ENCODE results near the gene FARS2. TPM values are rescaled to one million over a fixed set of nuclear protein-coding genes. Genes with fewer than 3 reads are reported as not detected.

Gene FARS2
- total and polyA plus RNA-seq, 2 of the 13 experiments (the other 11 are each of a cell fraction or from before 2014, with no cell fraction given) = 15.4 to 26.0 TPM

DNA sequence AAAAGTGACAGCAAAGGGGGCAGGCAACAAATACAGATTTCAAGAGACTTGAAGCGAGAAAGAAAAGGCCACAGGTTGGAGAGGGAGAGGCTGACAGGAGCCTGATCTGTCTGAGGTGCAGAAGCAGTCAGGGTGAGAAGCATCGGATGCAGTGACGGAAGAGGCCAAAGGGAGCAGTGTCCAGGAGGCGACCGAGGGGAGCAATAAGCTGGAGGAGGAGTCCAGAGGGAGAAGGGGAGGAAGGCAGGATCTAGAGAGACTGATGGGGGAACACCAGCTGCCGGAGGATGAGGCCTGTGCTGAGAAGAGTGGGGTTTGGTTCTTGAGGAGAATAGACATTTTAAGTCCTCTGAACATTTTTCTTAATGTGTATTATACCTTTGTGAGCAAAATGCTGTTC lies 23.8 kb downstream of the FARS2 start (continued):
- TF ChIP-seq, protein P1, sequence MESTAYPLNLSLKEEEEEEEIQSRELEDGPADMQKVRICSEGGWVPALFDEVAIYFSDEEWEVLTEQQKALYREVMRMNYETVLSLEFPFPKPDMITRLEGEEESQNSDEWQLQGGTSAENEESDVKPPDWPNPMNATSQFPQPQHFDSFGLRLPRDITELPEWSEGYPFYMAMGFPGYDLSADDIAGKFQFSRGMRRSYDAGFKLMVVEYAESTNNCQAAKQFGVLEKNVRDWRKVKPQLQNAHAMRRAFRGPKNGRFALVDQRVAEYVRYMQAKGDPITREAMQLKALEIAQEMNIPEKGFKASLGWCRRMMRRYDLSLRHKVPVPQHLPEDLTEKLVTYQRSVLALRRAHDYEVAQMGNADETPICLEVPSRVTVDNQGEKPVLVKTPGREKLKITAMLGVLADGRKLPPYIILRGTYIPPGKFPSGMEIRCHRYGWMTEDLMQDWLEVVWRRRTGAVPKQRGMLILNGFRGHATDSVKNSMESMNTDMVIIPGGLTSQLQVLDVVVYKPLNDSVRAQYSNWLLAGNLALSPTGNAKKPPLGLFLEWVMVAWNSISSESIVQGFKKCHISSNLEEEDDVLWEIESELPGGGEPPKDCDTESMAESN (CRISPR knock-in tag; conservative IDR thresholded peaks at IDR 0.05) = no peak
- TF ChIP-seq, protein P2, sequence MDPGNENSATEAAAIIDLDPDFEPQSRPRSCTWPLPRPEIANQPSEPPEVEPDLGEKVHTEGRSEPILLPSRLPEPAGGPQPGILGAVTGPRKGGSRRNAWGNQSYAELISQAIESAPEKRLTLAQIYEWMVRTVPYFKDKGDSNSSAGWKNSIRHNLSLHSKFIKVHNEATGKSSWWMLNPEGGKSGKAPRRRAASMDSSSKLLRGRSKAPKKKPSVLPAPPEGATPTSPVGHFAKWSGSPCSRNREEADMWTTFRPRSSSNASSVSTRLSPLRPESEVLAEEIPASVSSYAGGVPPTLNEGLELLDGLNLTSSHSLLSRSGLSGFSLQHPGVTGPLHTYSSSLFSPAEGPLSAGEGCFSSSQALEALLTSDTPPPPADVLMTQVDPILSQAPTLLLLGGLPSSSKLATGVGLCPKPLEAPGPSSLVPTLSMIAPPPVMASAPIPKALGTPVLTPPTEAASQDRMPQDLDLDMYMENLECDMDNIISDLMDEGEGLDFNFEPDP (CRISPR knock-in tag; conservative IDR thresholded peaks at IDR 0.05) = no peak
- TF ChIP-seq SP5 (CRISPR knock-in tag; IDR thresholded peaks at IDR 0.05; ENCODE audit: borderline replicate concordance, low read depth) (no peak), REL (CRISPR knock-in tag; conservative IDR thresholded peaks at IDR 0.05) (no peak), ZNF768 (CRISPR knock-in tag; IDR thresholded peaks at IDR 0.05) (no peak), KDM1A (CRISPR knock-in tag; IDR thresholded peaks at IDR 0.05) (no peak), SIN3A (IDR thresholded peaks at IDR 0.05; ENCODE audit: borderline replicate concordance, low read depth, low read length) (no peak), KAT2B (IDR thresholded peaks at IDR 0.05; ENCODE audit: borderline replicate concordance, low read depth, low read length) (no peak), ZNF292 (CRISPR knock-in tag; IDR thresholded peaks at IDR 0.05; ENCODE audit: borderline replicate concordance, low read depth) (no peak), KAT8 (CRISPR knock-in tag; IDR thresholded peaks at IDR 0.05) (no peak)
- TF ChIP-seq, protein P3, sequence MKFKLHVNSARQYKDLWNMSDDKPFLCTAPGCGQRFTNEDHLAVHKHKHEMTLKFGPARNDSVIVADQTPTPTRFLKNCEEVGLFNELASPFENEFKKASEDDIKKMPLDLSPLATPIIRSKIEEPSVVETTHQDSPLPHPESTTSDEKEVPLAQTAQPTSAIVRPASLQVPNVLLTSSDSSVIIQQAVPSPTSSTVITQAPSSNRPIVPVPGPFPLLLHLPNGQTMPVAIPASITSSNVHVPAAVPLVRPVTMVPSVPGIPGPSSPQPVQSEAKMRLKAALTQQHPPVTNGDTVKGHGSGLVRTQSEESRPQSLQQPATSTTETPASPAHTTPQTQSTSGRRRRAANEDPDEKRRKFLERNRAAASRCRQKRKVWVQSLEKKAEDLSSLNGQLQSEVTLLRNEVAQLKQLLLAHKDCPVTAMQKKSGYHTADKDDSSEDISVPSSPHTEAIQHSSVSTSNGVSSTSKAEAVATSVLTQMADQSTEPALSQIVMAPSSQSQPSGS (CRISPR knock-in tag; IDR thresholded peaks at IDR 0.05) = no peak
- TF ChIP-seq, protein P4, sequence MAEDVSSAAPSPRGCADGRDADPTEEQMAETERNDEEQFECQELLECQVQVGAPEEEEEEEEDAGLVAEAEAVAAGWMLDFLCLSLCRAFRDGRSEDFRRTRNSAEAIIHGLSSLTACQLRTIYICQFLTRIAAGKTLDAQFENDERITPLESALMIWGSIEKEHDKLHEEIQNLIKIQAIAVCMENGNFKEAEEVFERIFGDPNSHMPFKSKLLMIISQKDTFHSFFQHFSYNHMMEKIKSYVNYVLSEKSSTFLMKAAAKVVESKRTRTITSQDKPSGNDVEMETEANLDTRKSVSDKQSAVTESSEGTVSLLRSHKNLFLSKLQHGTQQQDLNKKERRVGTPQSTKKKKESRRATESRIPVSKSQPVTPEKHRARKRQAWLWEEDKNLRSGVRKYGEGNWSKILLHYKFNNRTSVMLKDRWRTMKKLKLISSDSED (CRISPR knock-in tag; IDR thresholded peaks at IDR 0.05) = no peak

All from HepG2 (cell line).